K562 (cell line): ENCODE results near the gene FSTL3. TPM values are rescaled to one million over a fixed set of nuclear protein-coding genes. Genes with fewer than 3 reads are reported as not detected.

Experiments used
- ATAC-seq: fragments of 200-7000 bp; cut with Tn5 transposase; 3 replicates; pipeline ENCODE4 v1.9.1; 2020; ENCODE audit warnings: moderate library complexity
- BruUV-seq: library from RNA; stranded (reverse); fragments of 400-500 nt; replicated peaks from 2 replicates; lab custom pipeline; 2021; lab: Mats Ljungman, UMichigan
- CTCF ChIA-PET: fragments of 300-600 bp; formaldehyde crosslinking; extraction: SDS; loops from one replicate; lab custom pipeline; 2021; ENCODE audit warnings: low intra/inter-chr PET ratio; lab: Yijun Ruan, JAX
- POLR2A ChIA-PET: fragments of 300-600, 350-650 bp; sonication (Branson Sonifier 250); formaldehyde crosslinking; extraction: SDS; loops from one replicate; lab custom pipeline; 2021; ENCODE audit warnings: antibody characterized with exemption, inconsistent platforms; lab: Yijun Ruan, JAX
- DNase-seq, 4 experiments: peaks; one replicate each; pipeline versions ENCODE4 v3.0.0 to v3.0.0-alpha.2; 2011 to 2018; ENCODE audit warnings: low spot score in 3 of 4, mixed read lengths in 3 of 4; ENCODE audit errors: extremely low read depth in 1 of 4
- FAIRE-seq: peaks from 2 replicates; lab custom pipeline; 2011; peaks lifted over from hg19 to GRCh38; lab: Jason Lieb, UNC
- H2AFZ ChIP-seq: 2 replicates; pipeline ENCODE4 v1.6.0; 2011; ENCODE audit warnings: low read depth, low read length, control low read depth, inconsistent platforms
- H3K27ac ChIP-seq: fragments of 200-600 bp; 3 replicates; pipeline ENCODE4 v1.8.0; 2011; ENCODE audit warnings: low read depth, mild to moderate bottlenecking, control low read depth, inconsistent platforms, low read length, moderate library complexity, mixed read lengths; ENCODE audit errors: extremely low read depth
- H3K27me3 ChIP-seq, 2 experiments: fragments of 300-600 bp in 1 of 2; 2 replicates in 1 of 2; 3 replicates in 1 of 2; pipeline versions ENCODE4 v1.6.0 to v1.8.0; 2011; ENCODE audit warnings: inconsistent platforms in 2 of 2, low read length in 2 of 2, mild to moderate bottlenecking in 1 of 2, mixed read lengths in 1 of 2, moderate library complexity in 1 of 2; ENCODE audit not compliant: control insufficient read depth in 2 of 2, insufficient read depth in 2 of 2
- H3K36me3 ChIP-seq: fragments of 300-600 bp; 3 replicates; pipeline ENCODE4 v1.8.0; 2011; ENCODE audit warnings: mild to moderate bottlenecking, low read length, inconsistent platforms; ENCODE audit not compliant: control insufficient read depth, insufficient read depth
- H3K4me1 ChIP-seq, 2 experiments: fragments of 200-600 bp in 1 of 2; replicated peaks in 1 of 2; 2 replicates in 1 of 2; 3 replicates in 1 of 2; pipeline versions ENCODE4 v1.5.1 to v1.8.0; 2011; ENCODE audit warnings: inconsistent platforms in 2 of 2, low read length in 2 of 2, mild to moderate bottlenecking in 1 of 2, mixed read lengths in 1 of 2, moderate library complexity in 1 of 2; ENCODE audit not compliant: control insufficient read depth in 2 of 2, insufficient read depth in 2 of 2
- H3K4me2 ChIP-seq: 2 replicates; pipeline ENCODE4 v1.6.1; 2011; ENCODE audit warnings: low read length, control low read depth, inconsistent platforms, mixed read lengths; ENCODE audit not compliant: insufficient read depth
- H3K4me3 ChIP-seq: fragments of 200-600 bp; sonication (generic), shearing (Covaris generic); 2 replicates; pipeline ENCODE4 v1.5.1; 2016; ENCODE audit warnings: control low read depth, inconsistent platforms
- H3K79me2 ChIP-seq: fragments of 200-600 bp; 3 replicates; pipeline ENCODE4 v1.8.0; 2011; ENCODE audit warnings: low read length, inconsistent platforms; ENCODE audit not compliant: control insufficient read depth, insufficient read depth
- H3K9ac ChIP-seq, 2 experiments: 2 replicates each; pipeline versions ENCODE4 v1.6.0 to v1.6.1; 2011; ENCODE audit warnings: low read depth in 2 of 2, low read length in 2 of 2, control low read depth in 1 of 2, inconsistent platforms in 1 of 2, mild to moderate bottlenecking in 1 of 2, mixed read lengths in 1 of 2; ENCODE audit not compliant: insufficient read depth in 1 of 2
- H3K9me1 ChIP-seq: one replicate; pipeline ENCODE4 v1.6.0; 2011; ENCODE audit warnings: inconsistent platforms, mild to moderate bottlenecking, low read length, moderate library complexity; ENCODE audit not compliant: control insufficient read depth, insufficient read depth
- H3K9me3 ChIP-seq: replicated peaks from 2 replicates; pipeline ENCODE4 v1.5.1; 2011; ENCODE audit warnings: low read depth, low read length, inconsistent platforms; ENCODE audit not compliant: control insufficient read depth, insufficient read depth
- H4K20me1 ChIP-seq: replicated peaks from 2 replicates; pipeline ENCODE4 v1.6.1; 2011; ENCODE audit warnings: low read length, inconsistent platforms, mixed read lengths; ENCODE audit not compliant: control insufficient read depth, insufficient read depth
- EP400 ChIP-seq: fragments of 450-650 bp; IDR thresholded peaks from 2 replicates; pipeline ENCODE4 v1.6.1; 2017; ENCODE audit warnings: antibody characterized with exemption, mild to moderate bottlenecking, moderate library complexity
- ERF ChIP-seq: fragments of 450-650 bp; formaldehyde crosslinking; IDR thresholded peaks from 2 replicates; pipeline ENCODE4 v1.4.0; 2020; ENCODE audit warnings: mild to moderate bottlenecking, mixed read lengths
- HCFC1 ChIP-seq: IDR thresholded peaks from 2 replicates; pipeline ENCODE4 v1.6.1; 2012; ENCODE audit warnings: low read depth, low read length, improper control_type of control experiment
- MAZ ChIP-seq, 2 experiments: fragments of 450-650 bp in 1 of 2; sonication (generic) in 1 of 2; formaldehyde crosslinking; IDR thresholded peaks in 1 of 2; conservative IDR thresholded peaks in 1 of 2; 2 replicates each; pipeline versions ENCODE4 v1.4.0 to v1.5.0; 2020; ENCODE audit warnings: mild to moderate bottlenecking in 1 of 2, missing genetic modification reagents in 1 of 2
- WGBS: fragments of 100-300 bp; shearing (Covaris generic); methylation state at CpG from one replicate; pipeline ENCODE4 v1.1.6; 2016; ENCODE audit warnings: low coverage, mixed read lengths; ENCODE audit not compliant: insufficient coverage; ENCODE audit errors: missing lambda C conversion rate; 5-methylcytosine and 5-hydroxymethylcytosine counted together
- in situ Hi-C: fragments of 300-500 bp; cut with MboI; formaldehyde crosslinking; loops from 4 replicates; pipeline ENCODE4 v1.15.0; 2018; ENCODE audit warnings: inconsistent platforms, mixed read lengths
- intact Hi-C: fragments of 100-400 bp; cut with micrococcal nuclease; formaldehyde crosslinking; loops from 2 replicates; pipeline ENCODE4 v1.14.2; 2022
- polyA plus RNA-seq, 8 experiments: library from polyadenylated mRNA; depleted of rRNA in 4 of 8; stranded (reverse) in 5 of 8; unstranded in 3 of 8; fragments of >200 nt; fragmentation: Nextera tagmentation in 2 of 8; fragmentation: Illumina TruSeq in 1 of 8; extraction: Ambion mirVana in 2 of 8; extraction: Trizol in 1 of 8; gene quantifications; 2 replicates each; pipeline versions ENCODE4 v1.2.1 to v1.2.3, GENCODE V29; 2011 to 2014; ENCODE audit warnings: inconsistent platforms in 1 of 8, missing spikeins in 1 of 8
- total RNA-seq, 7 experiments: library from RNA; depleted of rRNA in 6 of 7; stranded (reverse); fragments of >200 nt in 6 of 7; fragmentation: Illumina TruSeq in 2 of 7; extraction: Trizol in 2 of 7; gene quantifications; 2 replicates each; pipeline versions ENCODE4 v1.2.1 to v1.2.3, GENCODE V29; 2011 to 2021; ENCODE audit warnings: low replicate concordance in 1 of 7
- TF ChIP-seq, protein P1 (sequence below): fragments of 250-450 bp; sonication (Bioruptor Pico); IDR thresholded peaks from 2 replicates; pipeline ENCODE4 v1.9.0; 2021; ENCODE audit warnings: mild to moderate bottlenecking, inconsistent platforms
- TF ChIP-seq, protein P2 (sequence below): sonication (generic); formaldehyde crosslinking; IDR thresholded peaks from 2 replicates; pipeline ENCODE4 v1.8.1; 2023; ENCODE audit warnings: mild to moderate bottlenecking, missing genetic modification reagents
- TF ChIP-seq, protein P3 (sequence below), 3 experiments: fragments of 200-800 bp in 1 of 3; sonication (Bioruptor generic) in 1 of 3; sonication (generic) in 1 of 3; formaldehyde crosslinking in 1 of 3; IDR thresholded peaks; 2 replicates each; pipeline versions ENCODE4 v1.6.1 to v1.8.0; 2016 to 2022; ENCODE audit warnings: mild to moderate bottlenecking in 2 of 3, missing compliant biosample characterization in 2 of 3, missing genetic modification characterization in 2 of 3, missing genetic modification reagents in 1 of 3

Gene FSTL3
- total and polyA plus RNA-seq, 9 of the 15 experiments (the other 6 are each of a cell fraction or from before 2014, with no cell fraction given) = 0.35 to 6.8 (median 4.2) TPM; not detected in 1

DNA sequence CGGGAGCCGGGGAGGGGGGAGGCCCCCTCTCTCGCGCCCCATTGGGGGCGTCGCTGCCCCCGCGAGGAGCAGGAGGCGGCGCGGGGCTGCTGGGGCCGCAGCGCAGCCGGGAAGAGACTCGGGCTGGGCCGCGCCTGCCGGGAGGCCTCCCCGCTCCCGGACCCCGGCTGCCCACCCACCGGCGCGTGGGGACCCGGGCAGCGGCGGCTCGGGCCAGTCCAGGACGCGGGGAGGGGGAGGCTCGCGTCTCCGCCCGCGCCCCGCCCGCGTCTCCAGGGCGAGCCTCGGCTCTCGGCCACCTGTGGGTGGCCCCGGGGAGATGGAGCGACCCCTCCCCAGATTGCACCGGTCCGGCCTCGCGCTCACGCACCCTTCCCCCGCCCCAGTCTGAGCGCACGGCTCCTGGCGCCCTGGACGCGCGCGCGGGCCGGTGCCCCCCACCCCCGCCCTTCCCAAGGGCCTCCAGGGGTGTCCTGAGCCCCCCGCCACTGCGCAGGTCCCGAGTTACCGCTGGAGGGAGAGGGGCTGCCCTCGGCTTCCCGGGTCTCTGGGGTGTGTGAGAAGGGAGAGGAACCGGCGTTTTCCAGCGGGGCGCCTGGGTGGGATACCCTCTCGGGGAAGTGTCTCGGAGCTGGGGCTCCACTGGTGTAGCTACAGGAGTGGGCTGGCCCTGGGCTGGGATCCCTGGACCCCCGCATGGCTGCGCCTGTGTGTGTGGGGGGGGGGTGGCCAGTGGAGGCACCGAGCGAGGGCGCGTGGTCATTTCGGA lies 33.2 kb downstream of the FSTL3 start:
- FAIRE-seq (no peak), ATAC-seq (peak; percentile 16; the same call in 2 of the 3 replicates), DNase-seq (no peak)
- 0 out of 2 replicates have a peak, but pooled peaks cover 2% of the 10 kb centered on the region for H3K9me3 ChIP-seq
- H4K20me1 ChIP-seq = no peaks in the 10 kb centered on the region
- H3K36me3 ChIP-seq = no peaks in the 10 kb centered on the region
- H3K9ac ChIP-seq = peak overlapping the region; percentile 41 to 88; a peak in 3 of 4 replicates
- 8% methylated on average over 16 of the region's 78 CpGs for WGBS
- H3K4me1 ChIP-seq = peaks cover 8 to 30% of the 10 kb centered on the region in 2 experiments; a peak in 4 of 5 replicates
- BruUV-seq = no TSS peak
- no peak overlapping the region; the same call in 1 of the 2 replicates for H2AFZ ChIP-seq
- no peak overlapping the region for H3K27ac ChIP-seq
- ChIA-PET CTCF (interaction anchor here (0.6 kb wide), 1 partner anchor 10 kb away, joined by 3 read pairs; no protein-coding TSS in a partner anchor), POLR2A (interaction anchor here (0.6 to 0.7 kb wide), 2 partner anchors 15 to 157 kb away, joined by 3 to 7 read pairs; no protein-coding TSS in a partner anchor)
- in situ Hi-C loops (no loop called here), intact Hi-C loops (no loop called here)
- H3K9me1 ChIP-seq = no peaks in the 10 kb centered on the region
- H3K27me3 ChIP-seq = no peaks in the 10 kb centered on the region
- peak overlapping the region; percentile 56 for H3K4me3 ChIP-seq
- peak overlapping the region; percentile 49; the same call in 1 of the 2 replicates for H3K4me2 ChIP-seq
- no peaks in the 10 kb centered on the region for H3K79me2 ChIP-seq
- TF ChIP-seq EP400 (no peak), ERF (0 out of 2 replicates have a peak, but pooled peaks have one; percentile 42), HCFC1 (no peak), MAZ (CRISPR knock-in tag; conservative IDR thresholded peaks at IDR 0.05 in 1 of 2, IDR thresholded peaks at IDR 0.05 in 1 of 2) (peak in 1 of 2 experiments; percentile 52; a peak in 1 of 4 replicates)
- TF ChIP-seq, protein P1, sequence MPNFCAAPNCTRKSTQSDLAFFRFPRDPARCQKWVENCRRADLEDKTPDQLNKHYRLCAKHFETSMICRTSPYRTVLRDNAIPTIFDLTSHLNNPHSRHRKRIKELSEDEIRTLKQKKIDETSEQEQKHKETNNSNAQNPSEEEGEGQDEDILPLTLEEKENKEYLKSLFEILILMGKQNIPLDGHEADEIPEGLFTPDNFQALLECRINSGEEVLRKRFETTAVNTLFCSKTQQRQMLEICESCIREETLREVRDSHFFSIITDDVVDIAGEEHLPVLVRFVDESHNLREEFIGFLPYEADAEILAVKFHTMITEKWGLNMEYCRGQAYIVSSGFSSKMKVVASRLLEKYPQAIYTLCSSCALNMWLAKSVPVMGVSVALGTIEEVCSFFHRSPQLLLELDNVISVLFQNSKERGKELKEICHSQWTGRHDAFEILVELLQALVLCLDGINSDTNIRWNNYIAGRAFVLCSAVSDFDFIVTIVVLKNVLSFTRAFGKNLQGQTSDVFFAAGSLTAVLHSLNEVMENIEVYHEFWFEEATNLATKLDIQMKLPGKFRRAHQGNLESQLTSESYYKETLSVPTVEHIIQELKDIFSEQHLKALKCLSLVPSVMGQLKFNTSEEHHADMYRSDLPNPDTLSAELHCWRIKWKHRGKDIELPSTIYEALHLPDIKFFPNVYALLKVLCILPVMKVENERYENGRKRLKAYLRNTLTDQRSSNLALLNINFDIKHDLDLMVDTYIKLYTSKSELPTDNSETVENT = 0 out of 2 replicates have a peak, but pooled peaks have one; percentile 11
- TF ChIP-seq, protein P2, sequence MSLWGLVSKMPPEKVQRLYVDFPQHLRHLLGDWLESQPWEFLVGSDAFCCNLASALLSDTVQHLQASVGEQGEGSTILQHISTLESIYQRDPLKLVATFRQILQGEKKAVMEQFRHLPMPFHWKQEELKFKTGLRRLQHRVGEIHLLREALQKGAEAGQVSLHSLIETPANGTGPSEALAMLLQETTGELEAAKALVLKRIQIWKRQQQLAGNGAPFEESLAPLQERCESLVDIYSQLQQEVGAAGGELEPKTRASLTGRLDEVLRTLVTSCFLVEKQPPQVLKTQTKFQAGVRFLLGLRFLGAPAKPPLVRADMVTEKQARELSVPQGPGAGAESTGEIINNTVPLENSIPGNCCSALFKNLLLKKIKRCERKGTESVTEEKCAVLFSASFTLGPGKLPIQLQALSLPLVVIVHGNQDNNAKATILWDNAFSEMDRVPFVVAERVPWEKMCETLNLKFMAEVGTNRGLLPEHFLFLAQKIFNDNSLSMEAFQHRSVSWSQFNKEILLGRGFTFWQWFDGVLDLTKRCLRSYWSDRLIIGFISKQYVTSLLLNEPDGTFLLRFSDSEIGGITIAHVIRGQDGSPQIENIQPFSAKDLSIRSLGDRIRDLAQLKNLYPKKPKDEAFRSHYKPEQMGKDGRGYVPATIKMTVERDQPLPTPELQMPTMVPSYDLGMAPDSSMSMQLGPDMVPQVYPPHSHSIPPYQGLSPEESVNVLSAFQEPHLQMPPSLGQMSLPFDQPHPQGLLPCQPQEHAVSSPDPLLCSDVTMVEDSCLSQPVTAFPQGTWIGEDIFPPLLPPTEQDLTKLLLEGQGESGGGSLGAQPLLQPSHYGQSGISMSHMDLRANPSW (CRISPR knock-in tag) = no peak
- TF ChIP-seq, protein P3, sequence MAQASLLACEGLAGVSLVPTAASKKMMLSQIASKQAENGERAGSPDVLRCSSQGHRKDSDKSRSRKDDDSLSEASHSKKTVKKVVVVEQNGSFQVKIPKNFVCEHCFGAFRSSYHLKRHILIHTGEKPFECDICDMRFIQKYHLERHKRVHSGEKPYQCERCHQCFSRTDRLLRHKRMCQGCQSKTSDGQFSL (CRISPR knock-in tag; IDR thresholded peaks at IDR 0.05) = peak; percentile 80
- TF ChIP-seq, protein P3 (tag; IDR thresholded peaks at IDR 0.05) = no peak
